GM21528 (cell line): ENCODE results near the gene KRT13.

Experiments used
- ATAC-seq: cut with Tn5 transposase; IDR thresholded peaks from one replicate; pipeline ENCODE4 v1.9.1; 2021; ENCODE audit warnings: mild to moderate bottlenecking, moderate library complexity; ENCODE audit not compliant: unreplicated experiment, low FRiP score

Gene KRT13

DNA sequence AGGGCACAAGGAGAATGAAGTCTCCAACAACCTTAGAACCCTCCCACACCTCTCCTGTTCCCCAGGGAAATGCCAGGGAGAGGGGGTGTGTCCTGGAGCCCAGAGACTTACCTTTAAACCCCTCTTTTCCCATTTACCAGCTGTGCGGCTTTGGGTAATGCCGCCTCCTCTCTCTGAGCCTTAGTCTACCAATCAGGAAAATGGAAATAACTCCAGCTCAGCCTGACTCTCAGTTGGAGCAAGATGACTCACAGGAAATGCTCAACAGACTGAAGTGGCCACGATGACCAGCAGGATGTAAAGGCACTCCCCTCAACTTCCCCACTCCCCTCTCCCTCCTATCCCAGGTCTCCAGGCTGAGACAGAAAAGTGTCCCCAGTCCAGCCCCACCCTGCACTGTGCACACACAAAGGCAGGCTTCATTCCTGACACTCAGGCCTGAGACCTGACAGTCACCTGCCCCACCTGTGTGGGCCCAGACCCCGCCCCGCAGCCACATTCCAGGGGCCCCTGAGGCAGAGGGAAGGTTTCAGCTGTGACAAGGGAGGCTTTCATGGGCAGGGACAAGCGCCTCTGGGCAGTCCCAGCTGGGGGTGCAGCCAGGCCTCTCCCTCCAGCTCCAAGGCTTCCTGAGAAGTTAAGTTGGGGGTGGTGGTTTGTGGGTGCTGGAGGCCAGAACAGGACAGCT, 16.3 kb upstream of the KRT13 start:
- ATAC-seq: no peak

DNA sequence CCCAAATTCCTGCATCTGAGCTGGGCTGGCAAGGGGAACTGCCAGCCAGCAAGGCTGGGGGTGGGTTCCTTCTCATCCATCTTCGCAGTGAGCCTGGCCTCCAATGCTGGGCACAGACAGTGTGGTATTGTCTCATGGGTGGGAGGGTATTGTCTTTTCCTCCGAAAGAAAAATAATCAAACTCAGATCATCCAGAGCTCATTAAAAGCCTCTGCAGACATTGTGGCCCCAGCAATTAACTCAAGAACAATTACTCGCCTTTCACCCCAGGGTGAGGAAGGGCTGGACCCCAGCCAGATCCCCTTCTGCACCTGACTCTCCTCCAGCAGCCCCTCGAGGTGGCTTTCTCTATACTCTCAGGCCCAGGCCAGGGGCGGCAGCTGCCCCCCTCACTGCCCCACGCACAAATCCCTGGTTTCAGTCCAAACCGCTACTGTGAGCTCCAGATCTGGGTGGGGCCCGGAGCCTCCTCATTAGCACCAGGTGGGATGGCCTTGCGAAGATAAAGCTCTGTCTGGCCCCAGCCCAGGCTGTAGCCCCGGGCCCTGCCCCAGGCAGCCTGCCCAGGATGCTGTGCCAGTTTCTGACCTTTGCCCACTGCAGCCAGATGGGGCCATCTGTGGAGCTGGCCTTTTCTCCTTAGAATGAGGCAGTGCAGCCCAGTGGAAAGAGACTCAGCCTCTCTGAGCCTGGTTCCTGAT, 15.6 kb upstream of the KRT13 start:
- no peak for ATAC-seq

DNA sequence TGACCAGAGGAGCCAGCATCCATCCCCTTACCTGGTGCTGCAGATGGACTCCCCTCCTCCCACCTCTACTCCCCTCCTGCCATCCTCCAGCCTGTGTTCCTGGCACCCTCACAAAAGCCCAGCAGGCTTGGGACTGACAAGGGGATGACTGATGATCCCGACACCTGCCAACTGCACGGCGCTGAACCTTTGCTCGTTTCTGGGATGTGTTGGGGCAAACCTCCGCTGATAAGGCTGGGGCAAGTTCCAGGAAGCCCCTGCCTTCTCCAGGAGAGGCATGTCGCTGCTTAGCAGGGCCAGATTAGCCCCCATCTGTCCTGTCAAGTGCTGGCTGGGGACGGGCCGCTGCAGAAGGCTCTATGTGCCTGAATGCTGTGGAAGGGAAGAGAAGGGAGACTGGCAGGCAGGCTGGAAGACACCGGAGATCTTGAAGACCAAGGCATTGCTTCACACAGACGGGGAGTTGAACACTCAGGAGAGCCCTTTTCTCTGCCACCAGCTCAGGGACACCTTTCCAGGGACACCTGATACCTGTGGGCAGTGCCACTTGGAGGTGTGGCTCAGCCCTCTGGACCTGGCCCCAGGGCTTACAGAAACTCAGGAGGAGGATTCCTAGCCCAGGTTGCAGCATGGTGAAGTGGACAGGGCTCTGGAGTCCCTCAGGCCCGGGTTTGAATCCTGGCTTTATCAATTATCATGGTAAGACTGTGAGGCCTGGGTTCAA, 14.3 kb upstream of the KRT13 start:
- ATAC-seq: no peak

DNA sequence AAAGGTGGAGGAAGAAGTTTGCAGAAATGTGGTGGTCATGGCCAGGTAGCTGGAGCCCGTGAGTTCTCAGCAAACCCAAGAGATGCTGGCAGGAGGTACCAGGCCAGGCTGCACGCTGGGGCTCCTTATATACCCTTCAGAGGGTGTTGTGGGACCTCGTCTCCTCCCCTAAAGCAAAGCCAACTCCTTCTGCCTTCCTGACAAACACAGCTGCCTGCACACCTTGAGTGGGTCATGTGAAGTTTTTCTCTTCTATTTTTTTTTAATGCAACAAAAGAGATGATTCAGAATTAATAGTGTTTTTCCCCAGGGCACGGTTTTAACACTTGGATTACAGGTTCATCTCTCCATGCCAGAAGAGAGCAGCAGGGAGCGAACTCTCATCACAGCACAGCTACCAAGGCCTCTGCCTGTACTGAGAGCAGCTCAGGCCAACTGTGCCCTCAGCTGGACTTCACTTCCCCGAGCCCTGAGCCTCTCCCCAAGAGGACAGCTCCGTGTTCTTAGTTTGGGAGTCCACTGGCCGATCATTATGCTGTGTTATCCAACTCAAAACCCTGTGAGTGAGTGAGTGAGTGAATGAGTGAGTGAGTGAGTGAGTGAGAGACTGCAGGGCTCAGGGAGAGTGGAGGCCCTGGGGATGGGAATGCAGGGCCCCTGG, 13.5 kb upstream of the KRT13 start, which contains the start of gene KRT15:
KRT15 (minus strand) TSS at position 102 of the 661 bp plus-strand sequence; CDS start at position 39, 63 bp downstream.
- ATAC-seq: no peak

DNA sequence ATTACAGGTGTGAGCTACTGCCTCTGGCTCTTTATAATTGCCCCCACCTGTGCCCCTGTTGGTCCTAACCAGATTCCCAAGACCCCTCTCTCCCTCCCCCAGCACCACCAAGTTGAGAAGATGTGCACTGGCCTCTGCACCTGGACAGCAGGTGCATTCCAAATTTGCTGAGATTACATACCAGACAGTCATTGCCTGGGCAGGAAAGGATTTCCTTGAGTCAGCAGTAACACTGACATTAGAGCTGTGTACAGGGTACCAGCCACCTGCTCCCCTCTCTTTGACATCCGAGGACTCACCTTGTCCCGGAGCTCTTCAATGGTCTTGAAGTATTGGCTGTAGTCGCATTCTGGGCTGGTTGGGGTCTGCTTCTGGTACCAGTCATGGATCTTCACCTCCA, 12.6 kb upstream of the KRT13 start:
- ATAC-seq: no peak

DNA sequence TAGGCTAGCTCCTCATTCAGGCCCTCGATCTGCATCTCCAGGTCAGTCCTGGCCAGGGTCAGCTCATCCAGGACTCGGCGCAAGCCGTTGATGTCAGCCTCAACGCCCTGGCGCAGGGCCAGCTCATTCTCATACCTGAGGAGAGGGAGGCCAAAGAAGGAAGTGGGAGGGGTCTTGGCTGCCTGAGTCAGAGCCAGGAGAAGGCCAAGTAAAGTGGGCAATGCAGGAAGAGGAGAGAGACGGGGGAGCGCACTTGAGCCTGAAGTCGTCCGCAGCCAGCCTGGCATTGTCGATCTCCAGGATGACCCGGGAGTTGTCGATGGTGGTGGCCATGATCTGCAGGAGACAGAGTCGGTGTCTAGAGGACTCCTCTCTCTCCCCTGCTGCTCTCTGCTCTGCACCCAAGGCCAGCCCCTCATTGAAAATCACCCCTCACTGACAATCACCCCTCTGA, 11.4 kb upstream of the KRT13 start:
- no peak for ATAC-seq

DNA sequence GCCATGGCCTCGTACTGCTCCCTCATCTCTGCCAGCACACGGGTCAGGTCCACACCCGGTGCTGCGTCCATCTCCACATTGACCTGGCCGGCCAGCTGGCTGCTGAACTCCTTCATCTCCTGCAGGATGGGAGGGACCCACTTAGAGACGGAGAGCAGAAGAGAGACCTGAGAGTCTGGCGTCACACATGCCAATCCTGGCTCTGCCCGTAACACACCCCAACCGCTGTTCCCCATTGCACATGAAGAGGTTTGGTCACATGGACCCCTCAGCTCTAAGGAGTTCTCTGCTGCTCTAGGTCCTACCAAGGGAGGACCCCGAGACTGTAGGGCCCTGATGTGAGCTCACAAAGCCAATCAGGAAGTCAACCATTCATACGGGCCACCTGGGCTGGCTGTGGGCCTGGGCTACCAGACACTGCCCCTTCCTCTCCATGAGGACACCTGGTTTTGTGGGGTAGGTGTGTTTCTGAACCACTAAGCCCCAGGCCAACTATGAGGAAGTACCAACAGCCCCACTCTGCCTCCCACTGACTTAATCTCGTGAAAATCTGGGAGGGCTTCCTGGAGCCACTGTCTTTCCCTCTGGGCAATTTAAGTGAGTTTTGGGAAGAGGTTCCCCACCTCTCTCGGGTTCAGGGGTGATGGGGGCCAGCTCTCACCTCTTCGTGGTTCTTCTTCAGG, 10.9 kb upstream of the KRT13 start:
- ATAC-seq: no peak

DNA sequence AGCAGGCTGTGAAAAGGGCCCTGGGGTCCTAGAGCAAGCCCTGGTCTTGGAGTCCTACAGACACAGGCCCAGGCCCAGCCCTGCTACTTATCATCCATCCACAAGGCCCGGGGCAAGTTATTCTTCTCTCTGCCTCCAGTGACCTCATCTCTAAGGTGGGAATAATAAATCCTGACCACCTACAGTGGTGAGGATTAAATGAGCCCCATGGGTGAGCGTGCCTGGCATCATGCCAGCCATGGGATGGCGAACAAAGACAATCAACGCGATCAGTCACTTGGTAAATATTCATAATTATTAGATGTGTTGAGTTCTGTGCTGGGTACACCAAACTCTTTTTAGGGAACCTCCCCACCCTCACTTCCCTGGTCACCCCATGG, 7.7 kb upstream of the KRT13 start:
- no peak for ATAC-seq

DNA sequence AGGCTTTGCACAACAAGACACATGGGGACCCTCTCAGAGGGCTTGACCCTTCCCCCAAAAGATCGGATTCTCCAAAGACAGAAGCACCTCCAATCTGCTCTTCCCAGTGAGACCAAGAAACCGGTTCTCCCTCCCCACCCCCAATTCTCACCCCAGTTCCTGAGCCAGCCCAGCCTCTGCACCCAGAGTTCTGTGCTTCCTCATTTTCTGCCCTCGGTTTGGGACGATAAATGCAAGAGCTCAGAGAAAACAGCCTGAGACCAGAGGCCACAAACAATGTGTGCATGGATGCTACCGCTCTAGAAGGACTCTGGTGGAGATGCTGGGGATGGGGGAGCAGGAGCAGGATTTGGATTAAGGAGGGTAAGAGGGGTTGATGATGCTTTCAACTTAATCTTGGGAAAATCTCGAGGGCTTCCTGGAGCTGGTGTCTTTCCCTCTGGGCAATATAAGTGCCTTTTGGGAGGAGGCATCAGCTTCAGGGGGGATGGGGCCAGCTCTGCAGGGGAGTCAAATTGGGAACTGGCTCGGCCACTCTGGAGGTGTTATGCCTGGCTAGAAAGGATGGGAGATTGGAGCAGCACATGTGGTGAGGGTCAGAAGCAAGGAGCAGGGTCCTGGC, 7.2 kb upstream of the KRT13 start:
- ATAC-seq: no peak

DNA sequence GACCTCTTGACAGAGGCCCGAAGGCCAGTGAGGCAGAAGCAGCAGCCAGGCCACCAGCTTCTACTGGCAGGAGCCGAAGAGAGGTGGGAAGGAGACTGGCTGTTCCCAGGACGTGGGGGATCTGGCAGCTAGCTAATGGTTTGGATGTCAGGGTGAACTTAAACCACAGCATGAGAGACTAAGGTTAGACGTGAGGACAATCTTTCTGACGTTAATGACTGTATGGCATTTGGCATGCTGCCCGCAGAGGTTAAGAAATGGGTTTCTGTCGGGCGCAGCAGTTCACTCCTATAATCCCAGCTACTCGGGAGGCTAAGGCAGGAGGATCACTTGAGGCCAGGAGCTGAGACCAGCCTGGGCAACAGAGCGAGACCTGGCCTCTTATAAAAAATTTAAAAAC, 6.3 kb upstream of the KRT13 start:
- no peak for ATAC-seq

DNA sequence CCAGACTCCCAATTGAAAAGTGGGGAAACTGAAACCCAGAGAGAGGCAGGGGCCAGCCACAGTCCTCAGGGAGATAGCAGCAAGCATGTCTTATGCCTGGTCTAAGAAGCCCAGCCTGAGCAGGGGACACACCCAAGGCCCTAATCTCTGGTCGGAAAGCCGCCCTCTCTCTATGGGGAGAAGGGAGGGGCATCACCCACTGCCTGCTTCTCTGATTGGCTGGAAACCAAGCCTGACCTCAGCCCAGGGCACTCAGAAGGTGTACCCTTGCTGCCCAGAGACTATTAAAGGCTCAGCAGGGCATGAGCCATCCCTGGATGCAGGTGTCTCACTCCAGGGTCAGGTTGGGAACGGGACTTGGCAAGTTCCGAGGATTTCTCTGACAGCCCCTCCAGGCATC, 5.7 kb upstream of the KRT13 start:
- no peak for ATAC-seq

DNA sequence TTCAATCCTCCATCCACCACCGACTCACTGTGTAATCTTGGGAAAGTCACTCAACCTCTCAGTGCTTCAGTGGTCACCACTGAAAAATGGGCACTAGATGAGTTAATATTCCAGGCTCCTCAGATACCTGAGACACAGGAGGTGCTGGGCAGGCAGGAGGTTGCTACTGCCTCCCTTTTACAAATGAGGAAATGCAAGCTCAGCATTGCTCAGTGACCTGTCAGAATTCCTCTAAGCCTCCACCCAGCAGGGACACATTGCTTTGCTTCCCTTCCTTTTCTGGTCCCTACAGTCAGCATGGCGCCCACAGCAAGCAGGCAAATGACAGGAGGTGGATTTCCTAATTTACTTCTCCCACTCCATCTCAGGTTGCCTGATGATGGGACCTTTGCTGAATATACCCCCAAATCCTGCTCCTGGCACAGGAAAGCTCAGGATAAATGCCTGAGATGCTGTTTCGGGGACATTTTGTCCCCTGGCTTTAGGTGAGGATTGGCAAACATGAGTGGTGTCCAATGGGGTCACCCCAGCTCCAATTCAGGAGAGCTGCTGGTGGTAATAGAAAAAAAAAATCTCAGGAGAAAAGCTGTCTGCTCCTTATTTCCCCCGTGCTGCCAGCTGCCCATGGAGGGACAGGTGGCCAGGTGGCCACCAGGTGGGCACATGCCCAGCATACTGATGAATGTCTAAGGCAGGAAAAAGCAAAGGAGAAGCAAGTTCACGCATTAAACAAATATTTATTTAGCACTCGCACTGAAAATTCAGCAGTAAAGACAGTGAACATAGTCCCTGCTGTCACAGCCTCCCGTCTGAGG, 5.0 kb upstream of the KRT13 start:
- ATAC-seq: no peak

DNA sequence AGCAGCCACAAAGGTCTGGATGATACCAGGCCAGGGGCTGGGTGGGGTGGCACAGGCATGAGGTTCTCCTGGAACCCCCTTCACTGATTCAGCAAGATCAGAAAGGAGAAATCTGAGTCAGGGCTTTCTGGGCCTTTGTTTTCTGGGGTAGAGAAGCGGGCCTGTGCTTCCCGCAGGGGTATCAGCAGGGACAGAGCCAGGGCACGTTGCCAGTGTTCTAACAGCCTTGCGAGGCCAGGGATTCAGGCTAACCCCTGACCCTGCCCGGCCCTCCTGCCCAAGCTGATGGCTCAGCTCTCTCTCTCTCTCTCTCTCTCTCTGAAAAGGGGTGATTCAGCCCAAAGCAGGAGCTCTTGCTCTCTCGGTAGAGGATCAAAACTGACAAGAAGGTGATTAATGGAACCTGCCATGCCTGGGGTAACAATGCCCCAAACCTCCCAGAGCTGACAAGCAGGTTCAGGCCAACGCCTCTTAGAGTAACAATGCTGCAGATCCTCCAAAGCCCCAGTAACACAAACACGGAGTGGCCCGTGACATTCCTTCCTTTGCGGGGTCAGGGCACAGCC, 2.0 kb upstream of the KRT13 start:
- no peak for ATAC-seq

DNA sequence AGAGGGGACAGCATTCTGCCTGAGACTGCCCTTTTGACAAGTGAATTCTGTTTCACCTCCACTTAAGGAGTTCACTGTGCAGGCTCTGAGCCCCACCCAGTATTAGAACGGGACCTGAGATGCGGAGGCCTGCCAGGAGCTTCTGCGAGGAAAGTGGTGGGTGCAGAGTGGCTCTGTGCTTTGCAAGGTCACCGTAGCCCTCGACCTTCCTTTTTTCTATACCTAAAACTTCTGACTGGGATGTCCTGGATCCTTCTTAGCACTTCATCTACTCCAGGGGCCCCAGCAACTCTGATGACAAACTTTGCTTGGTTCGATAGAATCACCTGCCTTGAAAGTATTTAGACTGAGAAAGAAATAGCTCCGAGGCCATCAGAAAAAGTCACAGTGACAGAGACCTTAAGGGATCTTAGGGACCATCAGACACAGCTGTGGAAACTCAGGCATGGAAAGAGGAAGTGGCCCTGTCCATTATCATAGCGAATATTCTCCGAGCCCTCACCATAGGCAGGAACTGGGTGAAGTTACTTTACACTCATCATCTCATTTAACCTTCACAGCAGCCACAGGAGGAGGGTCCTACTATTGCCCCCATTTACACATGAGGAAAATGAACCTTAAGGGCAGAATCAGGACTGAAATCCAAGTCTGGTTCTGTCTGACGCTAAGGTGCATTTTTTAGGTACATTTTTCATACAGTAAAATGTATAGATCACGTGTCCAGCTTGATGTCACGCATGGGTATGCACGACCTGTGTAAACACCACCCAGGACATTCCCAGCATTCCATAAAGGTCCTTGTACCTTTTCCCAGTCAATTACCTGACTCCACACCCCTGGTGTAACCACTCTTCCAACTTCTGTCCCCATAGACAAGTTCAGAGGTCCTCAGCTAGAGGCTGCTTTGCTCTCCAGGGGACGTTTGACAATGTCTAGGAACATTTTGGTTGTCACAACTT, 676 bp upstream of the KRT13 start:
- ATAC-seq: no peak

DNA sequence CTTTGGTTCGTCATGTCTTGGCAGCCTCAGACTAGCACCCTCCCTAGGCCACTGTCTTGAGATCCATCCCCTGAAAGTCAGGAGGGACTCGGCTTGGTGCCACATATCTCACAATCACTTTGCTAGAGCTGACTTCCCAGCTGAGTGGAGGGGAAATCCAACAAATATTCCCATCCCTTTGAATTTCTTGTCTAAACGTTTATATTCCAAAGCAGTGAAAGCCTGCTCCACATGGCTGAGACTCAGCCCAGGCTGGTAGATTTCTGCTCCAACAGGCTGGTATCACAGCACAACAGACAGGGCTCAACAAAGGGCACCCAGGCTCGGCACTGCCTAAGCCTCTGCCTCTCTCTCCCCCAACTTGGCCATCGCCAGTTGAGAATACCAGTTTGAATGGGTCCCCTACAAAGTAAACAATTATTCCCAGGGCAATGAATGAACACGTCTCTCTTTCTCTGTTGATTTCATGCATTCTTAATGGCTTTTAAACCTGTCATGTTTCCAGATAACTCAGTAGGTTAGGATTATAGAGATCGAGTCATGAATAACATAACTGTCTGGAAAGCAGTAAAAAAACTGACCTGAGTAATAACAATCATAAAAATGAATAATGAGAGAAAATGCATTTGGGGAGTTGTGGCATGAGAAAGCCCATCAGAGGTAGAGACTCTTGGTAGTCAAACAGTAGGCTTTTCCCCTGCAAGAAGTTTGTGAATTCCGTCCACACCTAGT, 1.0 kb downstream of the KRT13 start:
- no peak for ATAC-seq

DNA sequence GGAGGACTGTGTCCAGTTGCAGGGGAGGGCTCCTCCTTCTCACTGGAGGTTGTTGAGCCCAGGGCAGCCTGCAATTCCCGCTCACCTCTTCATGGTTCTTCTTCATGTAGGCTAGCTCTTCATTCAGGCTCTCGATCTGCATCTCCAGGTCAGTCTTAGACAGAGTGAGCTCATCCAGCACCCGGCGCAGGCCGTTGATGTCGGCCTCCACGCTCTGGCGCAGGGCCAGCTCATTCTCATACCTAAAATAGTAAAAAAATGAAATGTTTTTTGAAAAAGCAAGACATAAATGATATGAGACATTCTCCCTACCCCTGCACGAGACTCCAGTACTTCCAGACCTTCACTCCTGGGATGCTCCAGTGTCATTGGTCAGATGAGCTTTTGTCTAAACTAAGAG, 2.2 kb downstream of the KRT13 start:
- ATAC-seq: no peak
